ENCODE results near the gene VAV2.

Gene VAV2

GRCh38 chr9:133950192-133950591 is 41.9 kb downstream of the VAV2 start:
- no peak overlapping the region for H3K27ac ChIP-seq
- TF ChIP-seq, protein P1, sequence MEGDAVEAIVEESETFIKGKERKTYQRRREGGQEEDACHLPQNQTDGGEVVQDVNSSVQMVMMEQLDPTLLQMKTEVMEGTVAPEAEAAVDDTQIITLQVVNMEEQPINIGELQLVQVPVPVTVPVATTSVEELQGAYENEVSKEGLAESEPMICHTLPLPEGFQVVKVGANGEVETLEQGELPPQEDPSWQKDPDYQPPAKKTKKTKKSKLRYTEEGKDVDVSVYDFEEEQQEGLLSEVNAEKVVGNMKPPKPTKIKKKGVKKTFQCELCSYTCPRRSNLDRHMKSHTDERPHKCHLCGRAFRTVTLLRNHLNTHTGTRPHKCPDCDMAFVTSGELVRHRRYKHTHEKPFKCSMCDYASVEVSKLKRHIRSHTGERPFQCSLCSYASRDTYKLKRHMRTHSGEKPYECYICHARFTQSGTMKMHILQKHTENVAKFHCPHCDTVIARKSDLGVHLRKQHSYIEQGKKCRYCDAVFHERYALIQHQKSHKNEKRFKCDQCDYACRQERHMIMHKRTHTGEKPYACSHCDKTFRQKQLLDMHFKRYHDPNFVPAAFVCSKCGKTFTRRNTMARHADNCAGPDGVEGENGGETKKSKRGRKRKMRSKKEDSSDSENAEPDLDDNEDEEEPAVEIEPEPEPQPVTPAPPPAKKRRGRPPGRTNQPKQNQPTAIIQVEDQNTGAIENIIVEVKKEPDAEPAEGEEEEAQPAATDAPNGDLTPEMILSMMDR (conservative IDR thresholded peaks at IDR 0.05), result no peak
- TF ChIP-seq ZFX (IDR thresholded peaks at IDR 0.05), result no peak

- TF ChIP-seq ZFX (IDR thresholded peaks at IDR 0.05), result no peak
- TF ChIP-seq, protein P1 (conservative IDR thresholded peaks at IDR 0.05), result no peak
- no peak overlapping the region for H3K27ac ChIP-seq
Measured at GRCh38 chr9:133949486-133950061, 42.5 kb downstream of the VAV2 start.

DNA sequence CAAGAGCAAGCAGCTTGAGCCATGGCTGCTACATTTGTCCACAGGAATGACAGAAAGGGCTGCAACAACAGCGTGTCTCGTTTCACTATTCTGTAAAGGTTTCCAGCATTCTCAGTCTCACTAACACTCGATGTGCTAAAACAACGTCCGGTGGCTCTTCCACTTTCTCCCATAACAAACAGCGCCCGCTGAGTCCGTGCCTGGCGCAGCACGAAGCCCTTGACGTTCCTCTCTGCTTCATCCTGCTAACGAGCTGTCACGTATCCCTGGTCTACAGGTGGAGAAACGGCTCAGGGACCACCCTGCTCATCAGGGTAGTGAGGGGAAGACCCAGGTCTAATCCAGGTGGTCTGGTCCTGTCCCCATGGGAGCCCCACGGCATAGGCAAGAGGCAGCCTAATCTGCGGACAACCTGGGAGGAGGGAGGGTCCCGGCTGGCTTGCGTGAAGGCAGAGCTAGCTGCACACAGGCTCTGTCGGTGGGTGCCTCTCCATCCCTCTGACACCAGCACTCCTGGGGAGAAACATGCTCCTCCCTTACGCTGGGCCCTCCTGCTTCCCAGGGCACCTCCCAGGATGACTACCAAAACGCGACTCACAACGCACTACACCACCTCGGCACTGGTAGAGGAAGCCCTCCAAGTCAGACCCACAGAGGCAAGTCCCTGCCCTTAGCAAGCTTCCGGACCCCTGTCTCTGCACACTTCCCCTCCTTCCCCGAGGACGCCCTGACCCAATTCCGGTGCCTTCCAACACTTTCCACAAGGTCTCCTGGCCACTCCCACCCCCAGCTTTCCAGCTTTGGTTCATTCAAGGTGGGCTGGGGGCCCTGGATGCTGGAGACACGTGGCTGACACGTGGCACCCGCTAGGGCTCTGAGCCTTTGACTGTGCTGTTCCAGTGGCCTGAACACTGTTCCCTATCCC is 43.3 kb downstream of the VAV2 start:
- H3K27ac ChIP-seq, result no peak overlapping the region
- no peak for TF ChIP-seq ZFX (IDR thresholded peaks at IDR 0.05)
- TF ChIP-seq, protein P1 (conservative IDR thresholded peaks at IDR 0.05), result no peak

- H3K27ac ChIP-seq, result no peak overlapping the region
- TF ChIP-seq, protein P1 (conservative IDR thresholded peaks at IDR 0.05), result no peak
- no peak for TF ChIP-seq ZFX (IDR thresholded peaks at IDR 0.05)
Measured at GRCh38 chr9:133948131-133948530, 44.0 kb downstream of the VAV2 start.

DNA sequence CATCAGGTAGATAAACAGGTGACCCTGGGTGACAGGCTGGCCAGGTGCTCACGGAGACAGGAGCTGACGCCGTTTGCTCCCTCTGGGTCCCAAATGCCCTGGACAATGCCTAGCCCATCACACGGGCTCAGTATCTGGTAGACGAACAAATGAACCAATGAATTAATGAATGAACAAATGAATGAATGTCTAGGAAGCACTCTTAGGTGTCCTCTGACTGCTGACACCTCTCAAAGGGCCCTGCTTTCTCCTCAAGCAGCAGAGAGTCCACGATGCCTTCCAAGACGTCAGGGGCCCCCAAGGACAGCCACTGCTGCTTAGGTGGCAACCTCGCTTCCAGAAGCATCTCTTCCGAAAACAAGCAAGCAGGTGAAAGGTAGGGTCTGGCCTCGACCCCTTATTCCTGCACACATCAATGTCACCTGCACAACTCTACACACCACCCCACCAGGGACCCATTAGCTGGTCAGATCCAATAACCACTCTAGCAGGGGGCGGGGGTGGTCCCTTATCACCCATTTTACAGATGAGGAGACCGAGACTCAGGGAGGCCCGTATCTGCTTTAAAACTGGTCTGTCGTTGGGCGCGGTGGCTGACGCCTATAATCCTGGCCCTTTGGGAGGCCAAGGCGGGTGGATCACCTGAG is 45.2 kb downstream of the VAV2 start:
- TF ChIP-seq, protein P1 (conservative IDR thresholded peaks at IDR 0.05), result no peak
- TF ChIP-seq ZFX (IDR thresholded peaks at IDR 0.05), result no peak
- no peak overlapping the region for H3K27ac ChIP-seq

GRCh38 chr9:133945977-133946753 is 46.0 kb downstream of the VAV2 start:
- TF ChIP-seq ZFX (IDR thresholded peaks at IDR 0.05), result no peak
- TF ChIP-seq, protein P1 (conservative IDR thresholded peaks at IDR 0.05), result no peak
- H3K27ac ChIP-seq, result no peak overlapping the region

Data from C4-2B (cell line).